ENCODE results near the gene GSKIP.

GSKIP gene

DNA sequence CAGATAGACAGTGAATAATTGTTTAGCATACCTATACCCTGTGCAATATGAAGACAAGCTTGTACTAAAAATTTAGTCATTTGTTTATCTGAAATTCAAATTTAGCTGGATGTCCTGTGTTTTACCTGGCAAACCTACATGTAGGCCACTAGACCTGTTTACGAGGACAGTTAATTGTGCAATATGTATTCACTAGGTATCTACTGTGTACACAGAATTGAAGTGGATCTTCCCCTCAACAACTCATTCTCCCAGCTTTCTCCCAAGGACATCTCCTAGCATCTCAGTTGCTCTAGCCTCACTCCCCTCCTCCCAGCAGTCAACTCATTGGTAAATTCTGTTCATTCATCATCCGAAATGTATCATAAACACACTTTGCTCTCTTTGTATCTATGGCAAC lies 53.9 kb downstream of the GSKIP start:
- DNase-seq (ENCODE audit: insufficient read length, low spot score) (no peak), FAIRE-seq (no peak)
- no peak for TF ChIP-seq POLR2A (IDR thresholded peaks at IDR 0.05; ENCODE audit: low read depth, low read length)

DNA sequence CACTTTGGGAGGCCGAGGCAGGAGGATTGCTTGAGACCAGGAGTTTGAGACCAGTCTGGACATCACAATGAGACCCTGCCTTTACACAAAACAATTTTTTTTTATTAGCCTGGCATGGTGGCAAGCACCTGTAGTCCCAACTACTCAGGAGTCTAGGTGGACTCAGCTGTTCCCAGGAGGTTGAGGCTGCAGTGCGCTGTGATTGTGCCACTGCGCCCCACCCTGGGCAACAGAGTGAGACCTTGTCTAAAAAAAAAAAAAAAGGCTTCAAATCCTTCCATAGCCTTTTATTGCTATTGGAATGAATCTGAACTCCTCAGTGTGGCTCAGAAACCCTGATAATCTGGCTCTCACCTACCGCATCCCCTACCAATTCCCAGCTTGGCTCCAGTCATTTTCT lies 54.7 kb downstream of the GSKIP start:
- FAIRE-seq (no peak), DNase-seq (ENCODE audit: insufficient read length, low spot score) (no peak)
- TF ChIP-seq POLR2A (IDR thresholded peaks at IDR 0.05; ENCODE audit: low read depth, low read length) = no peak

DNA sequence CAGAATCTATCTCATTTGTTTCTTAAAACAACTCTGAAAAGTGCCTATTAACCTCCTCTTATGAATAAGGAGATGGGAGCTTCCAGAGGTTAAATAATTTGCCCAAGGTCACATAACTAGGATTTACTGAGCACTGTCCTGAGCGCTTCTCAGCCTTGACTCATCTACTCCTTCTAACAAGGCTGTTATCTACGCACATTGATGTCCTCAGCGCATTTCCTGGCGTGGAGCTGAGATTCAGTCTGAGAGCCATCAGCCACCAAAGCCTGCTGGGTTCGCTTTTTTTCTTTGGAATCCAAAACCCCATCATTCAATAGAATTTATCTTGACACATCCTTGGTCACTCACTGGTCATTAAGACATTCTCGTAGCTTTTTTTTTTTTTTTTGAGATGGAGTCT lies 57.9 kb downstream of the GSKIP start:
- no peak for FAIRE-seq
- no peak for TF ChIP-seq POLR2A (IDR thresholded peaks at IDR 0.05; ENCODE audit: low read depth, low read length)
- DNase-seq (ENCODE audit: insufficient read length, low spot score) = no peak

DNA sequence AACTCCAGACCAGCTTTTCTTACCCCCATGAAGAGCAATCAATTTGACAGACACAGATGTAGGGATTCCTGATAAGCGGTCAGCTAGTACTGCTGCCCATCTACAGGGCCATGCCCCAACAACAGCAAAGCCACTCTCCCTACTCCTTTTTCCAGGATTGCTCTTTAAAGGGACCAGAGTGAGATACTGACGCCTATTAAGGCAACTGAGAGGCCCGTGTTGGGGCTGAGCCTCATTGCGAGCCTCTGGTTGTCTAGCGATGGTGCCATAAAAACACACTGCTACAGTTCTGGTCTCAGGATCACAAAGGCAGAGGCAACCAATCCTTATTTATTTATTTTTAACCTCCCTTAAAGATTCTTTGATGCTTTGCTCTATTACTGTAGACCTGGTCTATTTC lies 59.7 kb downstream of the GSKIP start:
- no peak for TF ChIP-seq POLR2A (IDR thresholded peaks at IDR 0.05; ENCODE audit: low read depth, low read length)
- FAIRE-seq (no peak), DNase-seq (ENCODE audit: insufficient read length, low spot score) (no peak)

- FAIRE-seq (no peak), DNase-seq (ENCODE audit: insufficient read length, low spot score) (no peak)
- TF ChIP-seq POLR2A (IDR thresholded peaks at IDR 0.05; ENCODE audit: low read depth, low read length) = no peak
Observed at GRCh38 chr14:96423446-96424108, 60.3 kb downstream of the GSKIP start.

DNA sequence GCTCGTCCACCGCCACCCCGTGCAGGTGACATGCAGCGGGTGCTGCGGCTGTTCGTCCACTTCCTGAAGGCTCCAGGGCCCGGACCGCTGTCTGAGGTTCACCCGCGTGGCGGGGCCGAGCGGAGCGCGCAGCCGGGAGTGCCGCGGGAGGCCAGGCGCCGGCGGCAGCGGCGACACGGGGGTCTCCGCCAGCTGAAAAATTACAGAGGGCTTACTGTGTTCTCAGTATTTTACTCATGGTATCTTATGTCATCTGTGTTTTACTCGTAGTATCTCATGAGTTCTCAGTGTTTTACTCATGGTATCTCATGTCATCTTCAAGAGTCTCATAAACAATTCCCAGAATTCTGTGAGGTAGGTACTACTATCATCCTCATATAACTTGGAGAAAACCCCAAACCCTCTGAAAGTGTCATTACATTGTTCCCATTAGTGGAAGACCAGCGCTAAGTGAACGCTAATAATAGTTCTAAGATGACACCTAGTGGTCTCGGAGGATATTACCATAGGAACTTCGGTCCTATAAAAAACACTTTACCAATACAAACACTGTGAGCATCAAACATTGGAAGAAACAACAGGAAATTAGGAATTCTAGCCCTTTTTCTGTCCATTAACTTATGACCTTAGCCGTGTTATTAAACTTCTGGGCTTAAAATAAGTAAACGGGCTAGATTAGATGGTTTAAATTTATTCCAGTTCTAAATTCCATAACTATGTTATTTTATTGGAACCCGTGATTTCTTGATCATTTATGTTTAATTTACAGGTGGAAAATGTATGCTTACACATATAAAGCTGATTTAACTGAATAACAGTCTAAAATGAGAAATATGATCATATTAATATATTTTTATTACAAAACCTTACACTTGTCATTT lies 61.0 kb downstream of the GSKIP start:
- TF ChIP-seq POLR2A (IDR thresholded peaks at IDR 0.05; ENCODE audit: low read depth, low read length) = no peak
- DNase-seq (ENCODE audit: insufficient read length, low spot score) (peak; percentile 30), FAIRE-seq (peak; percentile 93)

- TF ChIP-seq POLR2A (IDR thresholded peaks at IDR 0.05; ENCODE audit: low read depth, low read length) = no peak
- no peak for DNase-seq (ENCODE audit: insufficient read length, low spot score)
- FAIRE-seq = no peak
Observed at GRCh38 chr14:96434040-96434439, 70.7 kb downstream of the GSKIP start.

Measured in H54 (cell line).